ENCODE data around the gene RBM34. TPM values are rescaled to one million over a fixed set of nuclear protein-coding genes. Genes with fewer than 3 reads are reported as not detected.

The RBM34 gene
- total RNA-seq, 1 donor = 55.0 TPM

GRCh38 chr1:235106457-235106856 lies 54.6 kb downstream of the RBM34 start:
- no peaks in the 10 kb centered on the region for H3K27me3 ChIP-seq (ENCODE audit: insufficient read depth, low read length)
- TF ChIP-seq, protein P1, sequence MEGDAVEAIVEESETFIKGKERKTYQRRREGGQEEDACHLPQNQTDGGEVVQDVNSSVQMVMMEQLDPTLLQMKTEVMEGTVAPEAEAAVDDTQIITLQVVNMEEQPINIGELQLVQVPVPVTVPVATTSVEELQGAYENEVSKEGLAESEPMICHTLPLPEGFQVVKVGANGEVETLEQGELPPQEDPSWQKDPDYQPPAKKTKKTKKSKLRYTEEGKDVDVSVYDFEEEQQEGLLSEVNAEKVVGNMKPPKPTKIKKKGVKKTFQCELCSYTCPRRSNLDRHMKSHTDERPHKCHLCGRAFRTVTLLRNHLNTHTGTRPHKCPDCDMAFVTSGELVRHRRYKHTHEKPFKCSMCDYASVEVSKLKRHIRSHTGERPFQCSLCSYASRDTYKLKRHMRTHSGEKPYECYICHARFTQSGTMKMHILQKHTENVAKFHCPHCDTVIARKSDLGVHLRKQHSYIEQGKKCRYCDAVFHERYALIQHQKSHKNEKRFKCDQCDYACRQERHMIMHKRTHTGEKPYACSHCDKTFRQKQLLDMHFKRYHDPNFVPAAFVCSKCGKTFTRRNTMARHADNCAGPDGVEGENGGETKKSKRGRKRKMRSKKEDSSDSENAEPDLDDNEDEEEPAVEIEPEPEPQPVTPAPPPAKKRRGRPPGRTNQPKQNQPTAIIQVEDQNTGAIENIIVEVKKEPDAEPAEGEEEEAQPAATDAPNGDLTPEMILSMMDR (IDR thresholded peaks at IDR 0.05; ENCODE audit: extremely low read depth, low read depth, low read length) = no peak
- H2AFZ ChIP-seq (ENCODE audit: low read length) = no peak overlapping the region
- H3K4me3 ChIP-seq (ENCODE audit: insufficient read depth, low read length) = no peak overlapping the region
- no peak overlapping the region for H3K27ac ChIP-seq (ENCODE audit: low read depth, low read length)
- no peaks in the 10 kb centered on the region for H3K9me3 ChIP-seq (ENCODE audit: low read depth, low read length)
- peaks cover 13% of the 10 kb centered on the region for H3K79me2 ChIP-seq (ENCODE audit: insufficient read depth, low read length)
- no peak overlapping the region for H3K4me2 ChIP-seq (ENCODE audit: insufficient read depth, low read length)
- H3K4me1 ChIP-seq (ENCODE audit: insufficient read depth, low read length) = peaks cover 16% of the 10 kb centered on the region
- H4K20me1 ChIP-seq (ENCODE audit: insufficient read depth, low read length) = peaks cover 14% of the 10 kb centered on the region
- no peak for DNase-seq (ENCODE audit: insufficient read length, low spot score, missing footprints)
- H3K36me3 ChIP-seq (ENCODE audit: insufficient read depth, low read length) = peaks cover 28% of the 10 kb centered on the region

DNA sequence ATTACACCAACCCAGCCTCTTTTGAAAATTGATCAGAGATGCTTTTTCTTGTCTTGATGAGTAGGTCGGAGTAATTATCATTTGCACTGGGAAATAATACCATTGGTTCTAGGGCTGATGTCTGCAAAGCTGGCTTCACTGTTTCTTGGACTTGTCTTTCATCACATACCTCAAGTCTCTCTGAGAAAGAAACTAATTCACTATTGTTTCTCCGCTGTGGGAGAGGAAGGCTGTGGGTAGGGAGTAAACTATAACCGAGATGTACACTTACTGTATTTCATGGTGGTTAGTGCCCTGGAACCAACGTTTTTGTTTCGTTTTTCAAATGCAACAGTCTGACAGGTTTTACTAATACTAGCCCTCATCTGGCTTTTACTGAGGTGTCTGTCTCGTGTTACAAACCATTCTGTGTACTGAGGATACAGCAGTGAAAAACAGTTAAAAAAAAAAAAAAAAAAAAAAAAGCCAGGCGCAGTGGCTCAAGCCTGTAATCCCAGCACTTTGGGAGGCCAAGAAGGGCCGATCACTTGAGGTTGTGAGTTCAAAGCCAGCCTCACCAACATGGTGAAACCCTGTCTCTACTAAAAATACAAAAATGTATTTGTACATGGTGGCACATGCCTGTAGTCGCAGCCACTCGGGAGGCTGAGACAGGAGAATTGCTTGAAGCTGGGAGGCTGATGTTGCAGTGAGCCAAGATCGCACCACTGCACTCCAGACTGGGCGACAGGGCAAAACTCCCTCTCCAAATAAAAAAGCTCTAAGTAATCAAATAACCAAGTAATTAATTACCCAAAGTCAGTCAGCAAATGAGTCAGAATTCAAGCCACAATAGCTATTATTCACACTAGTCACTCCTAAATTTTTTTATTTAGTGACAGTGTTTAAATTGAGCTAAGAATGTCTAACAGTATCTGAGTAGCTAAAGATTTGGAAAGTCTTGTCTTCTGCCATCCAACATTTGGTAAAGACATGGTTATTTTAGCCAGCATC lies 55.7 kb downstream of the RBM34 start:
- Histone ChIP-seq H3K4me1 (ENCODE audit: insufficient read depth, low read length) (peaks cover 16% of the 10 kb centered on the region), H3K9me3 (ENCODE audit: low read depth, low read length) (no peaks in the 10 kb centered on the region)

DNA sequence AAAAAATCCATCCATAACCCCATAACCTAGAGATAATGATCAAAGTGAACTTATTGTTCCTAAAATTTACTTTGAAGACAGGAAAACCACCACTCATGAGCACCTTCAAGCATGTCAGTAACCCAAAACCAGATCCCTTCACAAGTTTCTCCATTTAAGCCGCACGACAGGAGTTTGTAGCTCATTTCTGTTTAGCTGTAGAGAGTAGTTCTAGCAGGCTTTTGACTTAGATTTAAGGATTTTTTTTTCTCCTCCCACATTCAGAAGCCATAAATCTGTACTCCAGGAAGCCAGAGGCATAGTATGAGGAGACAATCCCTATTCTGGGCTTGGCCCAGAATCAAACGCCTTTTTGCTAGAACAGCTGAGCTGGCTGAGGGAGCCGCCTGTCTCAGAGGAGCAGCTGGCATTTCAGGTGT lies 58.0 kb downstream of the RBM34 start:
- Histone ChIP-seq H3K27me3 (ENCODE audit: insufficient read depth, low read length) (no peaks in the 10 kb centered on the region), H3K36me3 (ENCODE audit: insufficient read depth, low read length) (no peaks in the 10 kb centered on the region), H2AFZ (ENCODE audit: low read length) (no peak overlapping the region), H3K4me1 (ENCODE audit: insufficient read depth, low read length) (peaks cover 16% of the 10 kb centered on the region), H3K4me2 (ENCODE audit: insufficient read depth, low read length) (no peak overlapping the region), H3K27ac (ENCODE audit: low read depth, low read length) (no peak overlapping the region), H4K20me1 (ENCODE audit: insufficient read depth, low read length) (no peaks in the 10 kb centered on the region), H3K9me3 (ENCODE audit: low read depth, low read length) (no peaks in the 10 kb centered on the region), H3K79me2 (ENCODE audit: insufficient read depth, low read length) (no peaks in the 10 kb centered on the region), H3K4me3 (ENCODE audit: insufficient read depth, low read length) (no peak overlapping the region)
- TF ChIP-seq, protein P1 (IDR thresholded peaks at IDR 0.05; ENCODE audit: extremely low read depth, low read depth, low read length) = no peak
- DNase-seq (ENCODE audit: insufficient read length, low spot score, missing footprints) = no peak

More for the DNA sequence above, 55.7 kb downstream of the RBM34 start:
- Histone ChIP-seq H3K79me2 (ENCODE audit: insufficient read depth, low read length) (peaks cover 8% of the 10 kb centered on the region), H3K4me3 (ENCODE audit: insufficient read depth, low read length) (peak overlapping the region; percentile 66), H3K27ac (ENCODE audit: low read depth, low read length) (no peak overlapping the region), H3K27me3 (ENCODE audit: insufficient read depth, low read length) (no peaks in the 10 kb centered on the region), H3K36me3 (ENCODE audit: insufficient read depth, low read length) (peaks cover 19% of the 10 kb centered on the region), H3K4me2 (ENCODE audit: insufficient read depth, low read length) (peak overlapping the region; percentile 88), H2AFZ (ENCODE audit: low read length) (no peak overlapping the region), H4K20me1 (ENCODE audit: insufficient read depth, low read length) (peaks cover 6% of the 10 kb centered on the region)
- TF ChIP-seq, protein P1 (IDR thresholded peaks at IDR 0.05; ENCODE audit: extremely low read depth, low read depth, low read length) = no peak
- no peak for DNase-seq (ENCODE audit: insufficient read length, low spot score, missing footprints)

DNA sequence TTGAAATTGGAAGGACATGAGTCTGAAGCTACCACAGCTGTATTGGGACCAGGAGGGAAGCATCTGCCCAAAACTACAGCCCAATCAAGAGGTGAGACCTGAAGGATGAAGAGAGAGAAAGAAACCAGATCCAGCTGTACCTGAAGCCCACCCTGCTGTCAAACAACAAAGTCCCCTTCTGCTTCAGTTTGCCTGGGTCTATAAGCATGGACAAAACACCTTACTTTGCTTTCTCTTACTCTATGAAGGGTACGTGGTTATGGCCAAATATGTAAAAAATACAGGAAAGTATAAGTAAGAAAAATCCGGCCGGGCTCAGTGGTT lies 58.8 kb downstream of the RBM34 start:
- Histone ChIP-seq H3K4me2 (ENCODE audit: insufficient read depth, low read length) (no peak overlapping the region), H3K79me2 (ENCODE audit: insufficient read depth, low read length) (no peaks in the 10 kb centered on the region), H3K9me3 (ENCODE audit: low read depth, low read length) (no peaks in the 10 kb centered on the region), H2AFZ (ENCODE audit: low read length) (no peak overlapping the region), H3K4me1 (ENCODE audit: insufficient read depth, low read length) (peaks cover 16% of the 10 kb centered on the region), H3K27me3 (ENCODE audit: insufficient read depth, low read length) (no peaks in the 10 kb centered on the region), H3K4me3 (ENCODE audit: insufficient read depth, low read length) (no peak overlapping the region), H4K20me1 (ENCODE audit: insufficient read depth, low read length) (no peaks in the 10 kb centered on the region), H3K36me3 (ENCODE audit: insufficient read depth, low read length) (no peaks in the 10 kb centered on the region), H3K27ac (ENCODE audit: low read depth, low read length) (no peak overlapping the region)
- TF ChIP-seq, protein P1 (IDR thresholded peaks at IDR 0.05; ENCODE audit: extremely low read depth, low read depth, low read length) = no peak
- no peak for DNase-seq (ENCODE audit: insufficient read length, low spot score, missing footprints)

Data from osteoblast (primary cell).